Thoracic aorta (tissue), 2 donors: Measurements from ENCODE around the gene BICDL2. TPM values are rescaled to one million over a fixed set of nuclear protein-coding genes. Genes with fewer than 3 reads are reported as not detected.

Experiments used
- ATAC-seq: fragments of 150-250 bp; one replicate; pipeline ENCODE4 v1.8.0; 2017; ENCODE audit warnings: low read depth; ENCODE audit not compliant: insufficient number of reproducible peaks, low FRiP score
- DNase-seq: peaks from one replicate; pipeline ENCODE4 v3.0.0-alpha.2; 2020; ENCODE audit warnings: low spot score
- H3K27ac ChIP-seq, 2 donors: fragments of 200-600 bp; sonication (generic); 1 replicate in 1 of 2; 2 replicates in 1 of 2; pipeline ENCODE4 v1.5.1; 2016; ENCODE audit warnings: mild to moderate bottlenecking in 2 of 2, moderate library complexity in 2 of 2
- H3K27me3 ChIP-seq: fragments of 200-600 bp; sonication (generic); replicated peaks from 2 replicates; pipeline ENCODE4 v1.6.0; 2016; ENCODE audit warnings: mild to moderate bottlenecking; ENCODE audit not compliant: insufficient read depth
- H3K36me3 ChIP-seq: fragments of 200-600 bp; sonication (generic); one replicate; pipeline ENCODE4 v1.5.1; 2016
- H3K4me1 ChIP-seq, 2 donors: fragments of 200-600 bp; sonication (generic); 1 replicate in 1 of 2; 2 replicates in 1 of 2; pipeline versions ENCODE4 v1.5.1 to v1.6.0; 2016; ENCODE audit warnings: low read depth in 2 of 2, mild to moderate bottlenecking in 1 of 2; ENCODE audit not compliant: control insufficient read depth in 1 of 2
- H3K4me3 ChIP-seq: fragments of 200-600 bp; sonication (generic); 2 replicates; pipeline ENCODE4 v1.5.1; 2016; ENCODE audit warnings: mild to moderate bottlenecking
- H3K9me3 ChIP-seq: fragments of 200-600 bp; sonication (generic); 2 replicates; pipeline ENCODE4 v1.5.1; 2016
- total RNA-seq, 2 donors: library from RNA; depleted of rRNA; stranded (reverse); fragments of >200 nt; gene quantifications; one replicate each; pipeline versions ENCODE4 v1.1.0 to v1.2.3, GENCODE V29; 2016
- TF ChIP-seq, protein P1 (sequence below): fragments of 200-600 bp; sonication (generic); IDR thresholded peaks from one replicate; pipeline ENCODE4 v1.5.1; 2019; ENCODE audit warnings: antibody characterized with exemption

BICDL2 gene
- total RNA-seq, 2 donors from 2014 or later = 1.1 TPM; not detected in 1

DNA sequence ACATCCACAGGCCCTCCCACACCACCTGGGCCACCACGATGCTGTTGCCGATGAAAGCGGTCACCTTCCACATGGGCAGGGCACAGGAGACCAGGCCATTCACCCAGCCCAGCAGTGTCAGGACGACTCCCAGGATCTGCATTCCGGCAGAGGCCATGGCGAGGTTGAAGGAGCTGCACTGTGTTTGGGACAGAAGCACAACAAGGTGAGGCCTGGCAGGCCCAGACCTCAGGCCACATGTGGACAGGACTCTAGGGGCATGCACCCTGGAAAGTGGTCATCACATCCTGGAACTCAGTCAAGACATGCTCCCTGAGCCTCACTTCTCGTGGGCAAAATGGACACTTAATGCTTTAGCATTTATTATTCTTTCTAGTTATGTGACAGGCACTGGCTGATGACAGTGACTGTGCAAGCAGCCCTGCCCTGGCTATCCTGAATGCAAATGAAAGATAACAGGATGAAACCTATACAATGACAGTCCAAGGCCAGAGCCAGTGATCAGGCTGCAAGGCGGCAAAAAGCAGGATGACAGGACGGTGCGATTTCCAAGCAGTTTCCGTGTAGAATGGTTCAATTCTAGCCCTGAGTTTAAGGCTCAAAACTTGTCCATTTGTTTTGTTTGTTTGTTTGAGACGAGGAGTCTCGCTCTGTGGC, 20.8 kb downstream of the BICDL2 start:
- H3K27me3 ChIP-seq = no peaks in the 10 kb centered on the region
- no peaks in the 10 kb centered on the region for H3K9me3 ChIP-seq
- no peak overlapping the region for H3K4me3 ChIP-seq
- H3K27ac ChIP-seq = no peak overlapping the region
- DNase-seq (no peak), ATAC-seq (no peak)
- H3K4me1 ChIP-seq = peaks cover 0 to 3% of the 10 kb centered on the region in 2 donors
- TF ChIP-seq, protein P1, sequence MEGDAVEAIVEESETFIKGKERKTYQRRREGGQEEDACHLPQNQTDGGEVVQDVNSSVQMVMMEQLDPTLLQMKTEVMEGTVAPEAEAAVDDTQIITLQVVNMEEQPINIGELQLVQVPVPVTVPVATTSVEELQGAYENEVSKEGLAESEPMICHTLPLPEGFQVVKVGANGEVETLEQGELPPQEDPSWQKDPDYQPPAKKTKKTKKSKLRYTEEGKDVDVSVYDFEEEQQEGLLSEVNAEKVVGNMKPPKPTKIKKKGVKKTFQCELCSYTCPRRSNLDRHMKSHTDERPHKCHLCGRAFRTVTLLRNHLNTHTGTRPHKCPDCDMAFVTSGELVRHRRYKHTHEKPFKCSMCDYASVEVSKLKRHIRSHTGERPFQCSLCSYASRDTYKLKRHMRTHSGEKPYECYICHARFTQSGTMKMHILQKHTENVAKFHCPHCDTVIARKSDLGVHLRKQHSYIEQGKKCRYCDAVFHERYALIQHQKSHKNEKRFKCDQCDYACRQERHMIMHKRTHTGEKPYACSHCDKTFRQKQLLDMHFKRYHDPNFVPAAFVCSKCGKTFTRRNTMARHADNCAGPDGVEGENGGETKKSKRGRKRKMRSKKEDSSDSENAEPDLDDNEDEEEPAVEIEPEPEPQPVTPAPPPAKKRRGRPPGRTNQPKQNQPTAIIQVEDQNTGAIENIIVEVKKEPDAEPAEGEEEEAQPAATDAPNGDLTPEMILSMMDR = no peak
- no peaks in the 10 kb centered on the region for H3K36me3 ChIP-seq

DNA sequence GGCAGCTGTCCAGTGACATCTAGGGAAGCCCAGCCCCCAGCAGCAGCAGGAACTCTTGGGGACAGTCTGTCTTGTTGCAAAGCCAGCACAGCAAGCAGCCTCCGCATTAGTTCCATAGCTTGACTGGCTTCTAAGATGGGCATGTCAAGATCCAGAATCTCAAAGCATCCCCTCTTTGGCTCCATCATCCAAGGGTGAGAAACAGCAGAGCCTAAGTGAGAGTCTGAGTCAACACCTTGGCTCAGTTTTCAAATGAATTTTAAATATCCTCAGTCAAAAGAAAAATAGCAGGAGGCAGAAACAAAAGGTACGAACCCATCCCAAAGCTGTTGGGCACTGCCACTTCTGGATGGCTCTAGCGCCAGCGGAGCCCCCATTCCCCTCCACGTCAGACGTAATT, 21.8 kb downstream of the BICDL2 start:
- ATAC-seq (no peak), DNase-seq (no peak)
- Histone ChIP-seq H3K4me3 (no peak overlapping the region), H3K27ac (no peak overlapping the region), H3K36me3 (no peaks in the 10 kb centered on the region), H3K4me1 (peaks cover 0 to 3% of the 10 kb centered on the region in 2 donors), H3K9me3 (no peaks in the 10 kb centered on the region), H3K27me3 (no peaks in the 10 kb centered on the region)
- TF ChIP-seq, protein P1 = no peak

DNA sequence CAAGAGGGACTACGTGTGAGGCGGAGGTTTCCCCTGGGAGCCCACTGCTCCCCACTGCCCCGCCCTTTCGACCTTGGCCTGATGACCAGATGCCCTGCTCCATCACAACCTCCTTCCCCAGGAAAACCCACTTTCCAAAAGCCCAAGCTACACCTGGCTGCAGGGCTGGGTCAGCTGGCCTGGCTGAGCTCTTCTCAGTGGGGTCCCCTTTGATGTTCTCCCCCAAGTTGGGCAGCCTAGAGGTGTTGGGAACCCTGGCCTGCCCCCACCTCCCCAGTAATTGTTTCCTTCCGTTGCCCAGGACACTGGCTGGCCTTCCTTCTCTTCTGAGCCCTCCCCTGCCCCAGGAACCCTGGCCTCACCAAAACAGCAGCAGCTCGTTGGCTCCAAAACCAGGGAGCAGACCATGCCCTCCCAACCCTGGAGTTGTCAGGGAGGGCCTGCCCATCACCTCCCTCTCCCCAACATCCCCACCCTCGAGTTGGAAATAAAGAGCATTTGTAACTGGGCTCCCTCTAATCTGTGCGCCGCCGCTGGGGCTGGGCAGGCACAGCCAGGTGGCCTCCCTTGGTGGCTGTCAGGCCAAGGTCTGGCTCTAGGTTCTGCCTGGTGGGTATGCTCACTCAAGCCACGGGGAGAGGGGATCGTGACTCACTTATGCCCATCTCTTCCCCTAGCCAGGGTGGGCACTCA, 22.6 kb downstream of the BICDL2 start:
- no peak overlapping the region for H3K4me3 ChIP-seq
- H3K27me3 ChIP-seq = peaks cover 5% of the 10 kb centered on the region
- H3K27ac ChIP-seq = no peak overlapping the region
- no peak for DNase-seq
- H3K9me3 ChIP-seq = no peaks in the 10 kb centered on the region
- H3K36me3 ChIP-seq = no peaks in the 10 kb centered on the region
- no peak for ATAC-seq
- TF ChIP-seq, protein P1 = no peak
- no peaks in the 10 kb centered on the region for H3K4me1 ChIP-seq

DNA sequence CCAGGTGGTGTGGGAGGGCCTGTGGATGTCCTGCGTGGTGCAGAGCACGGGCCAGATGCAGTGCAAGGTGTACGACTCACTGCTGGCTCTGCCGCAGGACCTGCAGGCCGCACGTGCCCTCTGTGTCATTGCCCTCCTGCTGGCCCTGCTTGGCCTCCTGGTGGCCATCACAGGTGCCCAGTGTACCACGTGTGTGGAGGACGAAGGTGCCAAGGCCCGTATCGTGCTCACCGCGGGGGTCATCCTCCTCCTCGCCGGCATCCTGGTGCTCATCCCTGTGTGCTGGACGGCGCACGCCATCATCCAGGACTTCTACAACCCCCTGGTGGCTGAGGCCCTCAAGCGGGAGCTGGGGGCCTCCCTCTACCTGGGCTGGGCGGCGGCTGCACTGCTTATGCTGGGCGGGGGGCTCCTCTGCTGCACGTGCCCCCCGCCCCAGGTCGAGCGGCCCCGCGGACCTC, 23.2 kb downstream of the BICDL2 start:
- no peak overlapping the region for H3K27ac ChIP-seq
- H3K27me3 ChIP-seq = peaks cover 11% of the 10 kb centered on the region
- H3K9me3 ChIP-seq = no peaks in the 10 kb centered on the region
- H3K36me3 ChIP-seq = no peaks in the 10 kb centered on the region
- no peaks in the 10 kb centered on the region for H3K4me1 ChIP-seq
- TF ChIP-seq, protein P1 = no peak
- H3K4me3 ChIP-seq = no peak overlapping the region
- ATAC-seq (no peak), DNase-seq (no peak)

DNA sequence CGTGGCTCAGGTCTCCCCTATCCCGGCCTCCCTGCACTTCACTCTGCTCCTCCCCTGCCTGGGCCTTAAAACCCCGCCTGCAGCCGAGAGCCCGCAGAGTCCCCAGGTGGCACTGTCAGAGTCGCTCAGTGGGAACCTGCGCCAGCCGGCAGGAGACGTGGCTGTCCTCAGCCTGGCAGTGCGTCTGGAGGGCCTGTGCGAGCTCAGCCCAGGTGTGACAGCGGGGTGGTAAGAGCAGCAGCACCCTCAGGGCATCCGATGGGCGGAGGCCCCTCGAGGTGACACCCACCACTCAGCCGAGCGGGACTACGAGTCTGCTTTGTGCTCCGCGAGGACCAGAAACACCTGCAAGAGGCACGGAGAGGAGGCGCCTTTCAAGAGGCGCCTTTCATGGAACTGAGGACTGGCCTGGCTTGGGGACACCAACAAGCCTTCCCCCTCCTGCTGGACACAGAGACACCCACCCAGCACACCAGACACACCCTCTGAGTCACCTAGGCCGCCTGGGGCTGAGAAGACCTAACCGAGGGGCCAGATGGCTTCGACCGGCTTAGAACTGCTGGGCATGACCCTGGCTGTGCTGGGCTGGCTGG, 23.8 kb downstream of the BICDL2 start, which contains the start of gene CLDN9:
TSS of gene CLDN9 (plus strand) at position 96 of the 593 bp plus-strand sequence. CDS start at position 536, 440 bp downstream.
- Histone ChIP-seq H3K27me3 (peaks cover 15% of the 10 kb centered on the region), H3K4me3 (no peak within 1 kb of the TSS), H3K27ac (no peak within 1 kb of the TSS), H3K9me3 (no peaks in the 10 kb centered on the region), H3K36me3 (no peaks in the 10 kb centered on the region), H3K4me1 (no peaks in the 10 kb centered on the region)
- TF ChIP-seq, protein P1 = no peak
- DNase-seq (no peak), ATAC-seq (no peak)
